Panc1 (cell line): ENCODE measurements around the gene SNX6. TPM values are rescaled to one million over a fixed set of nuclear protein-coding genes. Genes with fewer than 3 reads are reported as not detected.

Experiments used
- ATAC-seq: fragments of 200-7000 bp; cut with Tn5 transposase; 2 replicates; pipeline ENCODE4 v1.9.1; 2020; ENCODE audit warnings: mild to moderate bottlenecking, moderate library complexity
- BruUV-seq: library from RNA; stranded (reverse); fragments of 400-500 nt; replicated peaks from 2 replicates; lab custom pipeline; 2021; lab: Mats Ljungman, UMichigan
- CTCF ChIA-PET: fragments of 300-600 bp; sonication (Branson Sonifier 250); formaldehyde crosslinking; loops from one replicate; lab custom pipeline; 2022; ENCODE audit warnings: antibody characterized with exemption; lab: Charles Lee
- POLR2A ChIA-PET: fragments of 300-600 bp; sonication (Branson Sonifier 250); formaldehyde crosslinking; loops from one replicate; lab custom pipeline; 2022; ENCODE audit warnings: antibody characterized with exemption; lab: Charles Lee
- DNase-seq: peaks from one replicate; pipeline ENCODE4 v3.0.0-alpha.2; 2010; ENCODE audit warnings: low read depth, low spot score
- H3K27ac ChIP-seq: 2 replicates; pipeline ENCODE4 v1.5.1; 2011; ENCODE audit warnings: mild to moderate bottlenecking, low read length, inconsistent platforms
- H3K27me3 ChIP-seq: fragments of 200-500 bp; sonication (Bioruptor generic); 2 replicates; pipeline ENCODE4 v1.6.0; 2014; ENCODE audit warnings: low read length, inconsistent platforms; ENCODE audit not compliant: control insufficient read depth, insufficient read depth
- H3K36me3 ChIP-seq: fragments of 200-500 bp; sonication (Bioruptor generic); 2 replicates; pipeline ENCODE4 v1.5.1; 2014; ENCODE audit warnings: inconsistent platforms, mild to moderate bottlenecking, low read length, moderate library complexity; ENCODE audit not compliant: control insufficient read depth, insufficient read depth
- H3K4me1 ChIP-seq: 2 replicates; pipeline ENCODE4 v1.5.1; 2011; ENCODE audit warnings: inconsistent platforms, mild to moderate bottlenecking, low read length, moderate library complexity; ENCODE audit not compliant: control insufficient read depth, insufficient read depth
- H3K4me3 ChIP-seq, 2 experiments: 2 replicates each; pipeline ENCODE4 v1.5.1; 2011 to 2012; ENCODE audit warnings: low read depth in 2 of 2, low read length in 2 of 2, mild to moderate bottlenecking in 2 of 2, inconsistent platforms in 1 of 2, moderate library complexity in 1 of 2
- H3K9me3 ChIP-seq: fragments of 200-500 bp; sonication (Bioruptor generic); 2 replicates; pipeline ENCODE4 v1.5.1; 2014; ENCODE audit warnings: low read depth, mild to moderate bottlenecking, inconsistent platforms, low read length, moderate library complexity; ENCODE audit not compliant: control insufficient read depth, insufficient read depth
- POLR2AphosphoS5 ChIP-seq: IDR thresholded peaks from 2 replicates; pipeline ENCODE4 v1.6.1; 2012; ENCODE audit warnings: mild to moderate bottlenecking, low read depth, low read length, moderate library complexity
- REST ChIP-seq, 2 experiments: IDR thresholded peaks; 2 replicates each; pipeline ENCODE4 v1.6.1; 2011 to 2012; ENCODE audit warnings: low read depth in 2 of 2, control low read depth in 1 of 2, low read length in 1 of 2, mild to moderate bottlenecking in 1 of 2, moderate library complexity in 1 of 2; ENCODE audit not compliant: insufficient read depth in 1 of 2
- SIN3A ChIP-seq: IDR thresholded peaks from 2 replicates; pipeline ENCODE4 v1.6.1; 2012; ENCODE audit warnings: low read depth, mild to moderate bottlenecking, low read length, moderate library complexity, borderline replicate concordance; ENCODE audit not compliant: insufficient read depth
- TCF7L2 ChIP-seq: IDR thresholded peaks from 2 replicates; pipeline ENCODE4 v1.6.1; 2011; ENCODE audit warnings: mild to moderate bottlenecking, low read depth, low read length, inconsistent platforms
- in situ Hi-C: cut with HindIII; loops from 2 replicates; pipeline ENCODE4 v1.10.0; 2016; ENCODE audit warnings: low sequenced_read_pairs, low pct_unique_long_range_greater_than_20kb
- intact Hi-C: fragments of 100-400 bp; cut with micrococcal nuclease; formaldehyde crosslinking; loops from one replicate; pipeline ENCODE4 v1.10.0; 2022; ENCODE audit not compliant: unreplicated experiment
- total RNA-seq: library from RNA; stranded (reverse); gene quantifications from one replicate; pipeline ENCODE4 v1.2.1, GENCODE V29; 2021; ENCODE audit not compliant: unreplicated experiment
- TF ChIP-seq, protein P1 (sequence below): fragments of 450-650 bp; IDR thresholded peaks from 2 replicates; pipeline ENCODE4 v1.5.1; 2017; ENCODE audit warnings: mild to moderate bottlenecking

The SNX6 gene
- total RNA-seq, 1 experiment from 2014 or later = 50.9 TPM

- POLR2A ChIA-PET = interaction anchor here (0.6 kb wide), 2 partner anchors 84 to 474 kb away, joined by 3 to 6 read pairs; no protein-coding TSS in a partner anchor
- H3K4me1 ChIP-seq = no peaks in the 10 kb centered on the region
- DNase-seq (no peak), ATAC-seq (no peak)
- intact Hi-C loops = no loop called here
- H3K27ac ChIP-seq = no peak overlapping the region
- TF ChIP-seq TCF7L2 (no peak), REST (IDR thresholded peaks at IDR 0.05; ENCODE audit: insufficient read depth in 1 of 2, low read depth in 2 of 2, low read length in 1 of 2) (no peak), SIN3A (no peak), POLR2AphosphoS5 (no peak)
- TF ChIP-seq, protein P1, sequence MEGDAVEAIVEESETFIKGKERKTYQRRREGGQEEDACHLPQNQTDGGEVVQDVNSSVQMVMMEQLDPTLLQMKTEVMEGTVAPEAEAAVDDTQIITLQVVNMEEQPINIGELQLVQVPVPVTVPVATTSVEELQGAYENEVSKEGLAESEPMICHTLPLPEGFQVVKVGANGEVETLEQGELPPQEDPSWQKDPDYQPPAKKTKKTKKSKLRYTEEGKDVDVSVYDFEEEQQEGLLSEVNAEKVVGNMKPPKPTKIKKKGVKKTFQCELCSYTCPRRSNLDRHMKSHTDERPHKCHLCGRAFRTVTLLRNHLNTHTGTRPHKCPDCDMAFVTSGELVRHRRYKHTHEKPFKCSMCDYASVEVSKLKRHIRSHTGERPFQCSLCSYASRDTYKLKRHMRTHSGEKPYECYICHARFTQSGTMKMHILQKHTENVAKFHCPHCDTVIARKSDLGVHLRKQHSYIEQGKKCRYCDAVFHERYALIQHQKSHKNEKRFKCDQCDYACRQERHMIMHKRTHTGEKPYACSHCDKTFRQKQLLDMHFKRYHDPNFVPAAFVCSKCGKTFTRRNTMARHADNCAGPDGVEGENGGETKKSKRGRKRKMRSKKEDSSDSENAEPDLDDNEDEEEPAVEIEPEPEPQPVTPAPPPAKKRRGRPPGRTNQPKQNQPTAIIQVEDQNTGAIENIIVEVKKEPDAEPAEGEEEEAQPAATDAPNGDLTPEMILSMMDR = no peak
- in situ Hi-C loops = no loop called here
- H3K9me3 ChIP-seq = no peaks in the 10 kb centered on the region
- CTCF ChIA-PET = no interaction called here
- H3K27me3 ChIP-seq = no peaks in the 10 kb centered on the region
- H3K36me3 ChIP-seq = peaks cover 6% of the 10 kb centered on the region; the same call in 1 of the 2 replicates
- H3K4me3 ChIP-seq = no peak overlapping the region
- no TSS peak for BruUV-seq
These were observed 9.1 kb downstream of the SNX6 start for GRCh38 chr14:34620839-34621238.

DNA sequence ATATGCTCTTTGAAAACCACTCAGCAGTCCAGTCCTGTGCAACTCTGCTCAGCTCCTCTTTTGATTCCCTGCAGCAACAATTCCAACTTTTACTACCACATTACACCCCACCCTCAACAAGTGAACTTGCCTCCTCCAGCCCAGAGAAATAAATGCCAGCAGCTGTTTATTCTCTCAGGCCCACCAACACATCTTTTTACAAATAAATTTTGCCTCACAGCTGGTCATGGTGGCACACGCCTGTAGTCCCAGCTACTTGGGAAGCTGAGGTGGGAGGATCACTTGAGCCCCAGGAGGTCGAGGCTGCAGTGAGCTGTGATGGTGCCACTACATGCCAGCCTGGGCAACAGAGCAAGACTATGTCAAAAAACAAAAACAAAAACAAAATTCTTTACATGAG, 9.8 kb downstream of the SNX6 start:
- no peak for DNase-seq
- no peak overlapping the region for H3K27ac ChIP-seq
- peaks cover 5% of the 10 kb centered on the region; the same call in 1 of the 2 replicates for H3K36me3 ChIP-seq
- no peaks in the 10 kb centered on the region for H3K9me3 ChIP-seq
- no peaks in the 10 kb centered on the region for H3K27me3 ChIP-seq
- no TSS peak for BruUV-seq
- TF ChIP-seq POLR2AphosphoS5 (no peak), TCF7L2 (no peak), REST (IDR thresholded peaks at IDR 0.05; ENCODE audit: insufficient read depth in 1 of 2, low read depth in 2 of 2, low read length in 1 of 2) (no peak), SIN3A (no peak)
- TF ChIP-seq, protein P1 = no peak
- no peaks in the 10 kb centered on the region for H3K4me1 ChIP-seq
- intact Hi-C loops (no loop called here), in situ Hi-C loops (no loop called here)
- CTCF ChIA-PET = no interaction called here
- POLR2A ChIA-PET = no interaction called here
- no peak overlapping the region for H3K4me3 ChIP-seq
- no peak for ATAC-seq
